Omental fat pad (tissue), 4 donors: ENCODE measurements around the gene OMA1. TPM values are rescaled to one million over a fixed set of nuclear protein-coding genes. Genes with fewer than 3 reads are reported as not detected.

Experiments used
- ATAC-seq: fragments of 150-250 bp; one replicate; pipeline ENCODE4 v1.9.1; 2016; ENCODE audit warnings: mild to moderate bottlenecking, moderate library complexity; ENCODE audit not compliant: low FRiP score
- DNase-seq: peaks from one replicate; pipeline ENCODE4 v3.0.0-alpha.2; 2019; ENCODE audit warnings: low spot score
- CTCF ChIP-seq, 3 donors: fragments of 450-650 bp; IDR thresholded peaks; one replicate each; pipeline ENCODE4 v1.5.1; 2016 to 2017; ENCODE audit warnings: antibody characterized with exemption in 3 of 3, mild to moderate bottlenecking in 3 of 3, moderate library complexity in 2 of 3
- total RNA-seq, 4 donors: library from RNA; depleted of rRNA; stranded (reverse); fragments of >200 nt; gene quantifications; one replicate each; pipeline ENCODE4 v1.1.0, GENCODE V29; 2016

The OMA1 gene
- total RNA-seq, 4 donors from 2014 or later = 13.8 to 23.2 (median 20.3) TPM

DNA sequence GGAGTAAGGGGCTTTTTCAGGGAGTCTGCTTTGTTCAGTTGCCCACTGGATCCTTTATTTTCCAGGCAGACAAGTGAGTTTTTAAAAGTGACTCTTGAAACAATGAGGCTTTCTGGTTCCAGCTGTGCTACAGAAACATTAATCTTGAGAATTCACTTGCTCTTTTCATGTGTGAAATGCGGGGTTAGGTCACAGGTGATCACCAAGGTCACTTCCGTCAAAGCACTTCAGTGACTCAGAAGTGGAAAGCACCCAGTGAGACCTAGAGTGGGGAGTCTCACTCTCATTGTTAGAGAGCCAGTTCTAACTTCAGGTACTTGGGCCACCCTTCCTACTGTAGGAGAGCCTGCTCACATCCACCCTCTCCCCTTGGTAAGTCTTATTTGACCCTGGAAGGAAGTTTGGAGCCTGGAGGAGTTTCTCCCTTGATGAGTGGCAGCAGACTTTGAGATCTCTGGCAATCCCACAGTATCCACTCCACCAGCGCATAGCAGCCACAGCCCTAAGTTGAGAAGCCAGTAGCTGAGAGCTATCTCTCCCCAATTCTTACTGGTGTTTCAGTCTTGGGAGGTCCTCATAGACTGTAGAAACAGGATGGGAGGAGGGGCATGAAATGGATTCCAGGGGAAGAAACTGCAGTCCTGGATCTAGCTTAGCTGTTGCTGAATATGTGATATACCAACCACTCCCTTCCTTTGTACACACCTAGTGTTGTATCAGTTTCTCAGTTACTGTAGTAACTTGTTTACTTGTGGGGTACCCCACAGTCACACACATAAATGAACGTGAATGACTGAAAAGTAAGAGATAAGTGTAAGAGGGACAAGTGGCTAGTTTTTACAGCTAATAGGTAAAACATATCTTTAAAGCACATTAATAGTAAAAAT is 27.4 kb upstream of the OMA1 start:
- DNase-seq = no peak
- no peak for TF ChIP-seq CTCF (IDR thresholded peaks at IDR 0.05)
- ATAC-seq = no peak

GRCh38 chr1:58573138-58573537 is 26.6 kb upstream of the OMA1 start:
- DNase-seq = no peak
- no peak for ATAC-seq
- no peak for TF ChIP-seq CTCF (IDR thresholded peaks at IDR 0.05)

- TF ChIP-seq CTCF (IDR thresholded peaks at IDR 0.05) = no peak
- ATAC-seq = no peak
Measured at GRCh38 chr1:58572690-58573089, 26.2 kb upstream of the OMA1 start.

GRCh38 chr1:58571616-58572015 is 25.1 kb upstream of the OMA1 start:
- no peak for ATAC-seq

More at GRCh38 chr1:58572690-58573089, 26.2 kb upstream of the OMA1 start:
- DNase-seq = no peak

GRCh38 chr1:58570817-58571216 is 24.3 kb upstream of the OMA1 start:
- DNase-seq = no peak

More at GRCh38 chr1:58571616-58572015, 25.1 kb upstream of the OMA1 start:
- DNase-seq = no peak
- TF ChIP-seq CTCF (IDR thresholded peaks at IDR 0.05) = no peak

GRCh38 chr1:58570094-58570493 is 23.6 kb upstream of the OMA1 start:
- DNase-seq = no peak
- no peak for TF ChIP-seq CTCF (IDR thresholded peaks at IDR 0.05)
- no peak for ATAC-seq

More at GRCh38 chr1:58570817-58571216, 24.3 kb upstream of the OMA1 start:
- no peak for TF ChIP-seq CTCF (IDR thresholded peaks at IDR 0.05)
- no peak for ATAC-seq

GRCh38 chr1:58568911-58569310 is 22.4 kb upstream of the OMA1 start:
- ATAC-seq = no peak
- DNase-seq = no peak
- TF ChIP-seq CTCF (IDR thresholded peaks at IDR 0.05) = no peak
